GM15510 (cell line): ENCODE results near the gene TXNRD1.

Experiments
- POLR2A ChIP-seq: IDR thresholded peaks from 3 replicates; pipeline ENCODE4 v1.6.1; 2011; ENCODE audit warnings: borderline replicate concordance; ENCODE audit not compliant: insufficient read length; ENCODE audit errors: extremely low read depth

The TXNRD1 gene

GRCh38 chr12:104187446-104188155, 28.0 kb upstream of the TXNRD1 start:
- no peak for TF ChIP-seq POLR2A

GRCh38 chr12:104188534-104188933, 27.0 kb upstream of the TXNRD1 start:
- TF ChIP-seq POLR2A: no peak

- no peak for TF ChIP-seq POLR2A
These were observed 25.5 kb upstream of the TXNRD1 start for GRCh38 chr12:104189915-104190555.

- TF ChIP-seq POLR2A: no peak
These were observed 24.9 kb upstream of the TXNRD1 start for GRCh38 chr12:104190641-104191176.

- TF ChIP-seq POLR2A: no peak
These were observed 18.3 kb upstream of the TXNRD1 start for GRCh38 chr12:104197264-104197663.

- no peak for TF ChIP-seq POLR2A
These were observed 15.6 kb upstream of the TXNRD1 start for GRCh38 chr12:104199964-104200363.

GRCh38 chr12:104201238-104202001, 14.2 kb upstream of the TXNRD1 start:
- TF ChIP-seq POLR2A: no peak

- no peak for TF ChIP-seq POLR2A
These were observed 10.7 kb upstream of the TXNRD1 start for GRCh38 chr12:104204690-104205480.

- no peak for TF ChIP-seq POLR2A
These were observed 8.0 kb upstream of the TXNRD1 start for GRCh38 chr12:104207416-104208205.

- no peak for TF ChIP-seq POLR2A
These were observed 3.1 kb upstream of the TXNRD1 start for GRCh38 chr12:104212516-104212915.

- no peak for TF ChIP-seq POLR2A
These were observed 1.6 kb upstream of the TXNRD1 start for GRCh38 chr12:104213952-104214351.

- TF ChIP-seq POLR2A: no peak
These were observed 944 bp downstream of the TXNRD1 start for GRCh38 chr12:104216521-104216924.

GRCh38 chr12:104218935-104219334, 3.4 kb downstream of the TXNRD1 start:
- no peak for TF ChIP-seq POLR2A
